ENCODE results near the gene OR2F1.

Gene OR2F1

GRCh38 chr7:143954544-143954943 lies at the start of gene OR2F1:
Gene OR2F1, plus strand, starts transcription at chr7:143954844. Its CDS starts 5,127 bp downstream, at chr7:143959971.
- no peak for DNase-seq

GRCh38 chr7:143905509-143905908 lies 49.1 kb upstream of the OR2F1 start:
- no peak for DNase-seq

- no peak for DNase-seq
These were observed 48.5 kb upstream of the OR2F1 start for GRCh38 chr7:143906151-143906550.

- DNase-seq, result no peak
These were observed 47.7 kb upstream of the OR2F1 start for GRCh38 chr7:143906895-143907294.

GRCh38 chr7:143908120-143908519 lies 46.5 kb upstream of the OR2F1 start:
- no peak for DNase-seq

- no peak for DNase-seq
These were observed 44.8 kb upstream of the OR2F1 start for GRCh38 chr7:143909863-143910262.

GRCh38 chr7:143910473-143911248 lies 44.0 kb upstream of the OR2F1 start:
- no peak for DNase-seq

- DNase-seq, result no peak
These were observed 40.6 kb upstream of the OR2F1 start for GRCh38 chr7:143913945-143914615.

GRCh38 chr7:143914938-143915652 lies 39.5 kb upstream of the OR2F1 start:
- no peak for DNase-seq

GRCh38 chr7:143924851-143925250 lies 29.8 kb upstream of the OR2F1 start:
- DNase-seq, result no peak

- DNase-seq, result no peak
These were observed 25.3 kb upstream of the OR2F1 start for GRCh38 chr7:143929224-143929920.

- no peak for DNase-seq
These were observed 22.9 kb upstream of the OR2F1 start for GRCh38 chr7:143931739-143932138.

GRCh38 chr7:143934526-143935325 lies 19.9 kb upstream of the OR2F1 start, which contains the start of gene OR2F2:
Gene OR2F2, plus strand, starts transcription at chr7:143935233. Its CDS starts 0 bp downstream, at chr7:143935233.
- no peak for DNase-seq

GRCh38 chr7:143936087-143937009 lies 18.3 kb upstream of the OR2F1 start:
- DNase-seq, result no peak

GRCh38 chr7:143938379-143939243 lies 16.0 kb upstream of the OR2F1 start:
- no peak for DNase-seq

GRCh38 chr7:143945423-143945822 lies 9.2 kb upstream of the OR2F1 start:
- DNase-seq, result no peak

- no peak for DNase-seq
These were observed 7.5 kb upstream of the OR2F1 start for GRCh38 chr7:143947111-143947510.

GRCh38 chr7:143948733-143949132 lies 5.9 kb upstream of the OR2F1 start:
- DNase-seq, result no peak

GRCh38 chr7:143953421-143953820 lies 1.2 kb upstream of the OR2F1 start:
- no peak for DNase-seq

GRCh38 chr7:143954135-143954534 lies 509 bp upstream of the OR2F1 start:
- DNase-seq, result no peak
